NCI-H2029 (cell line): ENCODE results near the gene RAP1GDS1.
"Not testable (repeated sequence)": the region's sequence is repeated elsewhere in the genome, so short reads cannot be mapped to it uniquely, and the experiment has no call there.

Source experiments
- DNase-seq: peaks from one replicate; lab custom pipeline; 2025; lab: John Stamatoyannopoulos, UW

RAP1GDS1 gene

GRCh38 chr4:98287328-98287727 is 26.1 kb downstream of the RAP1GDS1 start:
- DNase-seq = no peak

GRCh38 chr4:98288671-98289070 is 27.5 kb downstream of the RAP1GDS1 start:
- not testable (repeated sequence) for DNase-seq

- no peak for DNase-seq
Measured at GRCh38 chr4:98289375-98289774, 28.2 kb downstream of the RAP1GDS1 start.

- DNase-seq = no peak
Measured at GRCh38 chr4:98290511-98290910, 29.3 kb downstream of the RAP1GDS1 start.

- DNase-seq = no peak
Measured at GRCh38 chr4:98293104-98293887, 32.1 kb downstream of the RAP1GDS1 start.

GRCh38 chr4:98298022-98298421 is 36.8 kb downstream of the RAP1GDS1 start:
- DNase-seq = no peak

- no peak for DNase-seq
Measured at GRCh38 chr4:98300706-98301105, 39.5 kb downstream of the RAP1GDS1 start.

GRCh38 chr4:98305576-98305975 is 44.4 kb downstream of the RAP1GDS1 start:
- DNase-seq = no peak

- no peak for DNase-seq
Measured at GRCh38 chr4:98310867-98311266, 49.7 kb downstream of the RAP1GDS1 start.

- DNase-seq = no peak
Measured at GRCh38 chr4:98311656-98312055, 50.5 kb downstream of the RAP1GDS1 start.

GRCh38 chr4:98314791-98315565 is 53.8 kb downstream of the RAP1GDS1 start:
- DNase-seq = no peak

- DNase-seq = no peak
Measured at GRCh38 chr4:98318521-98318920, 57.3 kb downstream of the RAP1GDS1 start.

GRCh38 chr4:98319021-98319420 is 57.8 kb downstream of the RAP1GDS1 start:
- DNase-seq = no peak

GRCh38 chr4:98326168-98326567 is 65.0 kb downstream of the RAP1GDS1 start:
- no peak for DNase-seq

- DNase-seq = no peak
Measured at GRCh38 chr4:98327694-98328093, 66.5 kb downstream of the RAP1GDS1 start.

GRCh38 chr4:98329879-98330640 is 68.9 kb downstream of the RAP1GDS1 start:
- DNase-seq = not testable (repeated sequence)

GRCh38 chr4:98332017-98332416 is 70.8 kb downstream of the RAP1GDS1 start:
- no peak for DNase-seq

- DNase-seq = no peak
Measured at GRCh38 chr4:98334461-98334860, 73.3 kb downstream of the RAP1GDS1 start.

GRCh38 chr4:98338761-98339438 is 77.7 kb downstream of the RAP1GDS1 start:
- no peak for DNase-seq

GRCh38 chr4:98341309-98341708 is 80.1 kb downstream of the RAP1GDS1 start:
- DNase-seq = no peak

GRCh38 chr4:98343626-98344025 is 82.4 kb downstream of the RAP1GDS1 start:
- DNase-seq = no peak

- DNase-seq = no peak
Measured at GRCh38 chr4:98345838-98346237, 84.7 kb downstream of the RAP1GDS1 start.
